ENCODE data around the gene HECTD4.
"Not testable (repeated sequence)": the region's sequence is repeated elsewhere in the genome, so short reads cannot be mapped to it uniquely, and the experiment has no call there.

The HECTD4 gene

DNA sequence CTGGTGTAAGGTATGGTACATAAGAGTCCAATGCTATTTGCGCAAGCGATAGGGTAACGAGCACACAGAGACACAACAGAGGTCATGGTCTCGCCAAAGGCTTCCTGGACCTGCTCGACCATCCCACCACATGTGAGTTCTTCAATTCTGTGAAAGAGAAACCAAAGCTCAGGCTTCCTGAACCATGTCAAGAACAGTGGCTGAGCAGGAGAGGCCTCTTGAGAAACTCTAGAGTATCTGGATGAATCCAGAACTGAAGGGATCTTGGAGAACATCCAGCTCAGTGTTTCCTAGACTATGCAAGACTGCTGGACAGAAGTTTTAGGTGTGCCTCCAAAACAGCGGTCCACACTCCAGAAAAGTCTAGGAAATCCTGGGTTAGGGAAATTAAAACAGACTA is 142.3 kb downstream of the HECTD4 start:
- intact Hi-C loops (cut with DNase I) = no loop called here
- DNase-seq = no peak

DNA sequence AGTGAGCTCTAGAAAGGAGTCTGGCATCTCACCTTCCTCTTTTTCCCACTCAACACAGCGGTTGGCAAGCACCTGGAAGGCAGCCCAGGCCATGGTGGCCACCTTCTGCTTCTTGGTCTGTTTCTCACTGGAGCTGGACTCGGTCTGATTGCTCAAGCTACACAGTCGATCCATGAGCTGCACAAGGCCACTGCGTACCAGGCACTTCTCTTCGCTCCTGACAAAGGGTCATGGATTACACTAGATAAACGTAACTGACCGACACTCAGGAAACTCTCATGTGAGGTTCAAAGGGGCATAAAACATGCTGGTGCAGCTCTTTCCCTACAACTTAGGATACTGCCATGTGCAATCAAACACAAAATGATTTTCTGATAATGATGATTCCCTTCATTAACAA is 143.2 kb downstream of the HECTD4 start:
- intact Hi-C loops (cut with DNase I) = no loop called here
- no peak for DNase-seq

DNA sequence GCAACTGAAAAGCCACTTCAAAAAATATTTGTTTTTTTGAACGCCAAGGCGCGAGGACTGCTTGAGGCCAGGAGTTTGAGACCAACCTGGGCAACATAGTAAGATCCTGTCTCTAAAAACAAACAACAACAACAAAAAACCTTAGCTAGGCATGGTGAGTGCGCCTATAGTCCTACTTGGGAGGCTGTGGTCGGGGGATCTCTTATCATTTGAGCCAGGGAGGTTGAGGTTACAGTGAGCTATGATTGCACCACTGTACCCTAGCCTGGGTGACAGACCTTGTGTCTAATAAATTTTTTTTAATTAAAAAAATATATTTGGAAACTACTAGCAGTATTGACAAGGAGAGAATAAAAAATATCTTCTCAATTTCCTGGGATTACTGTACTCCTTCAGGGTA is 143.8 kb downstream of the HECTD4 start:
- no peak for DNase-seq
- intact Hi-C loops (cut with DNase I) = no loop called here

DNA sequence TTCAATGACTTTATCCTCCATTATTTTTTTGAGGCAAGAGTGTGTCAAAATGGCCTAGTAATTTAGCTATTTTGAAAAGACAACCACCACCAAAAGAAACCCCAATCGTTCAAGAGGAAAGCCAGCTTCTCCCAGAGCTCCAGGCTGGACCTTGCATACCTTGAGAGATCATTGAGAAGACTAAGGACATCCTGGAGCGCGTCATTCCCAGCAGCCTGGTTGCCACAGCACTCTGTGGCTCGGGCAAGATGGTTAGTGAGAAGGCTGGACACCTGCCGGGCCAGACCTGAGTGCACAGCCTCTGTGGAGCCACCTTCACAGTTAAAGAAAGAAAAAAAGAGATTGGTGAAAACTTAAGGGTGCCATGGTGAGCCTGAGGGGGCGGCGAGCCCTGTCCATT is 145.4 kb downstream of the HECTD4 start:
- DNase-seq = no peak
- intact Hi-C loops (cut with DNase I) = no loop called here

DNA sequence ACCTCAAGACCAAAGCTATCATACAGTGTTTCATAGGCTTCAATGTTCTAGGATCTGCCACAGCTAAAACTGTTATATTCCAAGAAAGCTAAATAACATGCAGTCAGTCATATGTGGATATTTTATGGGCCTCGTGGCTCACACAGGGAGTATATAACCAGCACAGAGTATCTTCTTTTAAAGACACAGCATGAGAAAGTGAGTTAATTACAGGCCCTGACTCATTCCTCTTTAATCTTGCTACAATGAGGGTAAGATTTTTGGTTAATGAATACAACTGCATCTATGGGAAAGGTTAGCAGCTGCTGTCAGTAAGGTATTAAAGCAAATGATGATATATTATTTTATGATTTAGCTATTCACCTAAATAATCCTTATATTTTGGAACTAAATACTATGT is 145.8 kb downstream of the HECTD4 start:
- no peak for DNase-seq
- intact Hi-C loops (cut with DNase I) = no loop called here

DNA sequence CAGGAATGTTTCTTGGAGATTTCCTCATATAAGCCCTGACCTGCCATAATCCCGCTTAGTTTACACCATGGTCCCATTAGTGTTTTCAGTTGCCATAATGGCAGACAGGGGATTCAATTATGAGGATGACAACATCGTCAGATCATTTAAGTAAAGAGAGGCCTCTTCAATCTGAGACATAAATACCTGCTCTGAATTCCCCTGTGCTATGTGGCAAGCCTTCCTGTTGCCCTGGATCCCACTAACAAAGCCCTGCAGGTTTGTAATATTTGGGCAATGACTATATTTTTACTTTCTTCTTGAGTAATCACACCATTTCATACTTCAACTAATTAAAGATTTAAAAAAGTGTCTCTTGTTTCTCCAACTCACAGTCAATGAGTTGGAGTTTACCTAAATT is 147.9 kb downstream of the HECTD4 start:
- intact Hi-C loops (cut with DNase I) = no loop called here
- no peak for DNase-seq

DNA sequence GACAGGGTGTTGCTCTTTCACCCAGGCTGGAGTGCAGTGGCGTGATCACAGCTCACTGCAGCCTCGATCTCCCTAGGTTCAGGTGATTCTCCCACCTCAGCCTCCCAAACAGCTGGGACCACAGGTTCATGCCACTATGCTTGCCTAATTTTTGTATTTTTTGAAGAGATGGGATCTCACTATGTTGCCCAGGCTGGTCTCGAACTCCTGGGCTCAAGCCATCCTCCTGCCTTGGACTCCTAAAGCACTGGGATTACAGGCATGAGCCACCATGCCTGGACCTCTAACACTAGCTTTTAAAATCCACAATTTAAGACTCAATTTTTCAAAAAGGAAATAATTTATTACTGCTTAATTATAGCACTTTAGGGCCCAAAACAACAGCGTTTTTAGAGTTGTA is 149.0 kb downstream of the HECTD4 start:
- intact Hi-C loops (cut with DNase I) = no loop called here
- DNase-seq = no peak

DNA sequence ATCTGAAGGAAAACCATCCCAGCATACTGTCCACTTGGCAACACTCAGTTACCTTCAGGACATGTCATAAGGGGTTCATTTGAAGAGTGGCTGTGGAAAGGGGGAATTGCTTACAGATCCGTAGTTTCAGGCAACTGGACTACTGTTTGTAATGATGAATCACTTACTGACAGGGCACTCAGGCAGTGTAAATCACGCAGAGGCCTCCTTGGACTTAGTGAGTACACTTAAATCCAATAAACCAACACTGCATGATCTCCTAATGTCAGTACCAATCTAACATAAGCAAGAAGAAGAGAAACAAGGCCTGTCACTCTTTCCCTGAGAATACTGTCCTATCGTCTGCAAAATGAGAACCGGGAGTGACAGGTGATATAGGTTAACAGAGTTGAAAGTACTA is 152.1 kb downstream of the HECTD4 start:
- intact Hi-C loops (cut with DNase I) = no loop called here
- DNase-seq = no peak

DNA sequence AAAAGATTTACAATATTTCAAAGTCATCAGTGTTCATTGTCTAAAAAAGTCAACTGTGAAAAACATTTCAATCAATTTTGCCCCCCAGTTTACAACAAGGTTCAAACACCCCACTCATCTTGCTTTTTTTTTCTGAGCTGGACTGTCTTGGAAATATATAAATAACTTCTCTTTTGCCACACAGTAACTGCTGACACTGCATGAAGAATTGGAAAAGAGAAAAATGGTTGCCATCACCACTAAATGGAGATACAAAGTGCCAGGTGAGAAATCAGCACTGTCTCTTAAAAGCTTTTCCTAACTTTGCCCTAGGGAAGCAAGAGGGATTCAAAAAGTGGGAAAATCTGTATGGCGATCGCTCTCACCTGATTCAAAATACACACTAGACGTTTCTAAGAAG is 155.5 kb downstream of the HECTD4 start:
- intact Hi-C loops (cut with DNase I) = no loop called here
- DNase-seq = no peak

DNA sequence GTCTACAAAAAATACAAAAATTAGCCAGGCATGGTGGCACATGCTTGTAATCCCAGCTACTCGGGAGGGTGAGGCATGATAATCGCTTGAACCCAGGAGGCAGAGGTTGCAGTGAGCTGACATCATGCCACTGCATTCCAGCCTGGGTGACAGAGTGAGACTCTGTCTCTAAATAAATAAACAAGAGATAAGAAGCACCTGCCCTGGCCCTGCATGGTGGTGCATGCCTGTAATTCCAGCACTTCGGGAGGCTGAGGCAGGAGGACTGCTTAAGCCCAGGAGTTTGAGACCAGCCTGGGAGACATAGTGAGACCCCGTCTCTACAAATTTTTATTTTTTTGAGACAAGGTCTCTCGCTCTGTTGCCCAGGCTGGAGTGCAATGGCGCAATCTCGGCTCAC is 161.6 kb downstream of the HECTD4 start:
- DNase-seq; intact Hi-C loops (cut with DNase I): not testable (repeated sequence)

DNA sequence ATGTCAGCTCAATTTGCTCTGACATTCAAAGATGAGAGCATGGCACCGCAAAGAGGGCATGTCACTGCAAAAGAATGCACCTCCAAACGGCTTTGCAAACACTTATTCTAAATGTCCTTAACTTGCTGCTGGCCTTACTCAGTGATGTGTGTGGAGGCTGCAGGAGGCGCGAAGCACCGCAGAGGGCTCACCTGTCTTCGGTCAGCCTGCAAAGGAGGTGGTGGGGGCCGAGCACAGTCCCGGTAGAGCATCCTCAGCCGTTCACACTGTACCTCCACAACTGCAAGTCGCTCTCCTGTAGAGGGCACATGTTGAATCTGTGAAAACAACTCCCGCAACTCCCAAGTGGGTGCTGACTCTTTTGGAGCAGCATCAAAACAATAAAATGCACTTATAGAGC is 163.0 kb downstream of the HECTD4 start:
- peak in 13 of 42 donors; percentile 16 to 59 (median 22) for DNase-seq
- intact Hi-C loops (cut with DNase I) = no loop called here

DNA sequence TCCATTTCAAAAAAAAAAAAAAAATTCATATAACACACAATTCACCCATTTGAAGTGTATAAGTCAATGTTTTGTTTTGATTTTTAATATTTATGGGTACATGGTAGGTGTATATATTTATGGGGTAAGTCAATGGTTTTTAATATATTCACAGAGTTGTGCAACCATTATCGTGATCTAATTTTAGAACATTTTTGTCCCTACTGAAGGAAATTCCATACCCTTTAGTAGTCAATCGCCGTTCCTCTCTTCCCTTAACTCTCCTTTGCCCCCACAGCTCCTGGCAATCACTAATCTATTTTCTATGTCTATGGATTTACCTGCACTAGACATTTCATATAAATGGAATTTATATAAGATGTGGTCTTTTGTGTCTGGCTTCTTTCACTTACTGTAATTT is 164.1 kb downstream of the HECTD4 start:
- DNase-seq = no peak
- intact Hi-C loops (cut with DNase I) = no loop called here

DNA sequence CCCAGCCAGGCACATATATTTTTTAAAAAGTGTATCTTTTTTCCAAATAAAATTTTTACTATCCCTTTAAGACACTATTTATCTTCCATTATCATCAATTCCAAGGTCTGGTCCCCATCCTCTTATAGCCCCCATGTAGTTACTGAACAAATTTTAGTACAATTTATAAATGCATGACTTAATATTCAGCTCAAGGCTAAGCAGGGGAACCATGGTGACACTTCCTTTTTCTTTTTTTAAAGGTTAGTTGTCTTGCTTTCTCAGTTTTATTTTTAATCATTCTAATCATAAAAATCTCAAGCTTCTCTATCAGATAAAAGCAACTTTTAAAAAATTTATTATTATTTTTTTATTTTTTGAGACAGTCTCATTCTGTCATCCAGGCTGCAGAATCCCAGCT is 164.6 kb downstream of the HECTD4 start:
- intact Hi-C loops (cut with DNase I) = no loop called here
- DNase-seq = no peak

DNA sequence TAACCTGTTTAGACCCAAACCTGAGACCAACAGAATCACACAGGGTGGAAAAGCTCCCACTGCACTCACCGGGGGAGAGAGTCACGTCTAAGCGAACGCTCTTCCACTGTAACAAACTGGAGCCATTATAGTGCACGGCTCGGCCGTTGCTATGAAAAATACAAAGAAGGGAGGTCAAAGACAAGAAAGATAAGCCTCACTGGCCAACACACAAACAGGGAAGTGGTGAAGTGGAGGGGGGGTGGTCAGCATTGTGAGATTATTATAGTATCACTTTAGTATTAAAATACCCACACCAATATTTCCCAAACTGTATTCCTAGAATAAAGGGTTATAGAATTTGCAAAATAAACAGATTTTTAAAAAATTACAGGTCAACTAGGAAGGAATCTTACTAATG is 166.0 kb downstream of the HECTD4 start:
- no peak for DNase-seq
- intact Hi-C loops (cut with DNase I) = no loop called here

DNA sequence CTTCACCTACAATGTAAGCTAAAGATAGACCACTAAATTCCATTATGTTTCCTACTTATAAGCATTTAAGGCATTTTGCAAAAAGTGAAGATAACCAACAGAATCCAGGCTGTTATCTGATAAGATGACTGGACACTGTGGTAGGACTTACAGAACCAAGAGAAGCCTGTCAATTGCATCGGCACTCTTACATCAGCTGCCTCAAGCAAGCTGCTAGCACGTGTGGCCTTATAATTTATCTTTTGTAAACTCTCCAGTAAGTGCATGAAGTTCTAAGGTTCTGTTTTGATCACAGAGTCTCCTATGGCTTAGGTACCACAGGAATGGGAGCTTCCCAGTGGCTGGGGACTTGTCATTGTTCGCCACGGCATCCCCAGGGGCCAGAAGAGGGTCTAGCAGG is 168.2 kb downstream of the HECTD4 start:
- intact Hi-C loops (cut with DNase I) = no loop called here
- no peak for DNase-seq

DNA sequence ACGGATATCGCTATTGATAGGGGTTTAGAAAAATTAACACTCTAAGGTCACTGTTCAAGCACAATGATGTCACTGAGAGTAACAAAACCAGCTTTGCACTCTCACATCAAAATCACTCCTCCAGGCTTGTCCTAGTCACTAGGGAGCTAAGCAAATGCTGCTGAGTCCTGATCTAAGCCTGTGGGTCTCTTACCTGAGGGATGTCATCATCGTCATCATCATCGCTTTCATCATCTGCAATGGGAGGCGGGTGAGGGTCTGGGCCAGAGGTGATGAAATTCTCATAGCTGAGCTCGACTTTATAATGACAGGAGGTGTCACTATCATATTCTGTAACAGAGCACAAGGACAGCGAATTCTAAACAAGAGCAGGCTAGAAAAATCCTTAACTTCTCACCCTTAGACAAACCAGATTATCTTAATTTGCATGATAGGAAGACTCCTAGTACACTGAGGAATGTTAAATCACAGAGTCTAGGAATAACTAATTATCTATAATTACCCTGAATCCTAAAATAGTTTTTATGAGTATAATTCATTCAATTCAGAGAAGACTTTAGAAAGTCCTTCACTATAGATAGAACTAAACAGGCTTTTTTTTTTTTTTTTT is 173.8 kb downstream of the HECTD4 start:
- intact Hi-C loops (cut with DNase I) = no loop called here
- DNase-seq = no peak

DNA sequence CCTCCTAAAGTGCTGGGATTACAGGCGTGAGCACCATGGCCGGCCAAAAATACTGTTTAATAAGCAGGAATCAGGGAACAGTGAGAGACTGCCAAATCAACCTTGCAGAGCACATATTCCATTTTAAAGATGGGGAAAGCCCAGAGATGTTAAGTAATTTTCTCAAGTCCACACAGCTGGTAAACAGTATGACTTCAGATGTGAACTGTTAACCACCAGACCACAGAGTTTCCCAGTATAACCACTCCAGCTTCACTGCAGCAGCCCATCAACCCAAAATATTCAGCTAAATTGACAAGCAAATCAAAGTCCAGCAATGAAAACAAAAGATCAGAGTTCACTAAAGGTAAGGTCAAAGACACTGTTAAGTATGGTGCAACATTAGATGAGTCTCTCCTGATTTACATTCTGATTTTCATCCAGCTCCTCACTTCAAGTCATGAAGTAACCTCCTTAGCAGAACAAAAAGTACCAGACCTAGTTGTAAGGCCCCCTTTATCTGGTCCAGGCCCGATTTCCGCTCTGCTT is 174.8 kb downstream of the HECTD4 start:
- no peak for DNase-seq
- intact Hi-C loops (cut with DNase I) = no loop called here

DNA sequence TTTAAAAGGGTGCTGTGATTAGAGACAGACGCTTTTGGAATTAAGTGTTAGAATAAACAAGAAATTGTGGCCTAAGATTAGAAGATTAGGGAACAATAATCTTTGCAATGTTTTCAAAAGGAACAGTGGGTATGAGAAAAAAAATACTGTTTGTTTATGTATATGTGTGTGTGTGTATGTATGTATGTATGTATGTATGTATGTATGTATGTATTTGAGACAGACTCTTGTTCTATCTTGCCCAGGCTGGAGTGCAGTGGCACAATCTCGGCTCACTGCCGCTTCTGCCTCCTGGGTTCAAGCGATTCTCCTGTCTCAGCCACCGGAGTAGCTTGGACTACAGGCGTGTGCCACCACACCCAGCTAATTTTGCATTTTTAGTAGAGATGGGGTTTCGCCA is 175.3 kb downstream of the HECTD4 start:
- intact Hi-C loops (cut with DNase I) = no loop called here
- no peak for DNase-seq

DNA sequence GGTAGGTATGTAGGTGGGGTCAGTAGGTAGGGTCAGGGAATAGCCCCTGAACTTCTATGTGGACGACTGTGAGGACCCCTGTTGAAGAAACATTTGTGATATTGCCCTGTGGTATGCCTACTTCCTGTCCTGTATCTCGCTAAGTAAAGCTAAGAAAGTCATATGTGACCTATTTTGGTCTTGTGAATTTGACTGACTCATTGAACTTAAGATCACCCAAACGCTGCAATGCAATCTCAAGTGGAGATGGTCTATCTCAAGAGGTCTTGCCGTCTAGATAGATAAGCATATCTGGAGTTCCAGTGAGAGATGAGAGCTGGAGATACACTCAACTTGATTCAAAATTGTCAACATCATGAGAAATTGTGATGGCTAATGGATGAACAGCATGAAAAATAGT is 183.1 kb downstream of the HECTD4 start:
- intact Hi-C loops (cut with DNase I) = no loop called here
- DNase-seq = no peak

DNA sequence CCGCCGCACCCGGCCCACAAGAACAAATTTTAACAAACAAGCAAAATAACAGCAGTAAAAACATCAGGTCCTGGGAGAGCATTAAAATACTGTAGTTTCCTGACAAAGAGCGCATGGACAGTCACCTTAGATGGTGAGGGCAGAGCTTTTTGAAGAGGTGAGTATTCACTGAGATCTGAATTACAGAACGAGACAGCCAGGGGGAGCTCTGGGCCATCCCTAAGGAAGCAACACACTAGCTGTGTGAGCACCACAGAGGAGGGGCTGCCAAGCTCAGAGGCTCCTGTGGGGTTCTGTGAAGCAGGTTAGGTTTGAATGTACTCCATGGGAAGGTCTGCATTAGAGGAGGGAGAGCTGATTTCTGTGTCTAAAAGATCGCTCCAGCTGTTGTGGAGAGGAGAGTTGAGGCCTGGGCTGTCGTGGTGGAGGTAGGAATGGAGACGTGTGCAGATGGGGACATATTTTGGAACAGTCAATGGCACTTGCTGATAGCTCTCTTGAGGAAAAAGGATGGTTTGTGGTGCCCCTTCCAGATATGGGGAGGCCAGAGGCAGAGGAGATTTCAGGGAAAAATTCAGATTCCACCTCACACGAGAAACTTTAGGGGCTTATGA is 184.0 kb downstream of the HECTD4 start:
- peak in 41 of 42 donors; percentile 26 to 85 (median 70) for DNase-seq
- intact Hi-C loops (cut with DNase I) = no loop called here

DNA sequence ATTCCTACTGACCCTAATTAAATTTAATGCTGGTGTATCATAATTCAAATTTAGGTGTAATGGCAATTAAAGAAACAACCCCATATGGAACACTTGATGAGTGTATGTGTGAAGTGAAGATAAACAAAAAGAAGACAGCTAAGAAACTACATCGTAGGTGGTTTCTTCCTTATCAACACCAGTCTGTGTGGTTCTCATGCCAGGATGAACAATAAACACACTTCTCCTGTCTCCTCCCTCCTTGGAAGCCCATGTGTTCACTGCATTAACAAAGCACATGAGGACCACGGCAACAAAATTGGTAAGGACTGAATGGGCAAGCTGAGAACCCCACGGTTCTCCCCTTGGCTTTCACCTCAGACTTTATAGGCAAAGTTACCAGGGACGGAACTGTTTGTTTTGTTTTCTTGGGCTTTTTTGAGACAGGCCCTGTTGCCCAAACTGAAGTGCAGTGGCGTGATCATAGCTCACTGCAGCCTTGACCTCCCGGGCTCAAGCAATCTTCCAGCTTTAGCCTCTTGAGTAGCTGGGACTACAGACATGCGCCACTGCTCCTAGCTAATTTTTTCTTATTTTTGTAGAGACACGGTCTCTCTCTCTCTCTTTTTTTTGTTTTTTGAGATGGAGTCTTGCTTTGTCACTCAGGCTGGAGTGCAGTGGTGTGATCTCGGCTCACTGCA is 185.9 kb downstream of the HECTD4 start:
- intact Hi-C loops (cut with DNase I) = no loop called here
- DNase-seq = no peak

Measured in head of caudate nucleus (tissue), 42 donors.